H54 (cell line): Measurements from ENCODE around the gene H1-8.
"Not testable (repeated sequence)": the region's sequence is repeated elsewhere in the genome, so short reads cannot be mapped to it uniquely, and the experiment has no call there.

Source experiments
- DNase-seq: peaks from one replicate; pipeline ENCODE4 v3.0.0; 2011; ENCODE audit warnings: low spot score, mixed read lengths; ENCODE audit not compliant: insufficient read length
- FAIRE-seq: peaks from 3 replicates; lab custom pipeline; 2011; peaks lifted over from hg19 to GRCh38; lab: Jason Lieb, UNC
- POLR2A ChIP-seq: IDR thresholded peaks from 2 replicates; pipeline ENCODE4 v1.6.1; 2011; ENCODE audit warnings: low read depth, mild to moderate bottlenecking, low read length

H1-8 gene

GRCh38 chr3:129543156-129543790 lies at the start of gene H1-8:
Gene H1-8, plus strand, starts transcription at chr3:129543175. Its CDS starts 44 bp downstream, at chr3:129543219.
- DNase-seq, result no peak
- TF ChIP-seq POLR2A, result no peak
- FAIRE-seq, result no peak

- FAIRE-seq, result no peak
- no peak for TF ChIP-seq POLR2A
- no peak for DNase-seq
Measured at GRCh38 chr3:129493206-129493605, 49.8 kb upstream of the H1-8 start.

- DNase-seq, FAIRE-seq: not testable (repeated sequence)
Measured at GRCh38 chr3:129494499-129494898, 48.5 kb upstream of the H1-8 start.

- not testable (repeated sequence) for DNase-seq
- FAIRE-seq, result peak; percentile 88
Measured at GRCh38 chr3:129495006-129495639, 47.9 kb upstream of the H1-8 start.

GRCh38 chr3:129497876-129498275 lies 45.1 kb upstream of the H1-8 start:
- FAIRE-seq, DNase-seq: not testable (repeated sequence)

- DNase-seq, result not testable (repeated sequence)
- FAIRE-seq, result peak; percentile 81
Measured at GRCh38 chr3:129498603-129499488, 44.1 kb upstream of the H1-8 start.

GRCh38 chr3:129499604-129500333 lies 43.2 kb upstream of the H1-8 start:
- DNase-seq, FAIRE-seq: not testable (repeated sequence)

GRCh38 chr3:129500334-129500658 lies 42.7 kb upstream of the H1-8 start:
- FAIRE-seq, result no peak

GRCh38 chr3:129501630-129502029 lies 41.3 kb upstream of the H1-8 start:
- DNase-seq, result no peak

More at GRCh38 chr3:129500334-129500658, 42.7 kb upstream of the H1-8 start:
- no peak for TF ChIP-seq POLR2A
- DNase-seq, result no peak

GRCh38 chr3:129502641-129503408 lies 40.1 kb upstream of the H1-8 start:
- no peak for TF ChIP-seq POLR2A
- FAIRE-seq (no peak), DNase-seq (no peak)

More at GRCh38 chr3:129501630-129502029, 41.3 kb upstream of the H1-8 start:
- FAIRE-seq, result no peak
- TF ChIP-seq POLR2A, result no peak

- FAIRE-seq, result no peak
- no peak for TF ChIP-seq POLR2A
- peak; percentile 40 for DNase-seq
Measured at GRCh38 chr3:129503471-129504291, 39.3 kb upstream of the H1-8 start.

GRCh38 chr3:129504471-129505100 lies 38.4 kb upstream of the H1-8 start:
- no peak for DNase-seq
- TF ChIP-seq POLR2A, result no peak
- no peak for FAIRE-seq
